NCI-H226 (cell line): ENCODE measurements around the gene RBFOX1.
A peak's percentile ranks its signal among the peaks of the same experiment; 100 is the strongest.

Experiments used
- DNase-seq: peaks from one replicate; pipeline ENCODE4 v3.0.0-alpha.2; 2015

RBFOX1 gene

DNA sequence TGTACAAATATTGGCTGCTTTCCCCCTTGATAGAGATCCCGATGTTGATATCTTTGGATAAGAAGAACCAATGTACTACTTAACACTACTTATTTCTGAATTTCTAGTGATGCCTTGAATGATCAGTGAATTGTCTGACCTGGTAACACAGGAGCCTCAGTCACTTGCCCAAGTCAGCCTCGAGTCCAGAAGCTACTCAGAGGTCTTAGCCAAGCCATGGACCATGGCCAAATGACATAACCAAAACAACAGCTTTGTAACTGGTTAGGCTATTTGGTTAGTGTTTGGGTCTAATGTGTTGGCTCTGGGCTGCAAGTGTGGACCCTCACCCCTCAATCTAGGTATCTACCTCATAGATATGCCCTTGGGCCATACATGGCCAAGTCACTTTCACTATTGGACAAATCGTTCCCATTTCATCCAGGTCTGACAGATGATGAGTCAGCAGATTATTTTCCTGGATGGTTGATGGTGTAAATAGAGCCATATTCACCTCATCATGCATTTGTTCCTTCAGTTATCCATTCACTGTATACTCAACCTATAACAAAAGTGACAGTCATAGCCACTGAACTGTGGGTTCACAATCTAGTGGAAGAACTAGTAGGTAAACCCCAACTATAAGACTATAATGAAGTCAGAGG lies 3.5 kb downstream of the RBFOX1 start:
- no peak for DNase-seq

DNA sequence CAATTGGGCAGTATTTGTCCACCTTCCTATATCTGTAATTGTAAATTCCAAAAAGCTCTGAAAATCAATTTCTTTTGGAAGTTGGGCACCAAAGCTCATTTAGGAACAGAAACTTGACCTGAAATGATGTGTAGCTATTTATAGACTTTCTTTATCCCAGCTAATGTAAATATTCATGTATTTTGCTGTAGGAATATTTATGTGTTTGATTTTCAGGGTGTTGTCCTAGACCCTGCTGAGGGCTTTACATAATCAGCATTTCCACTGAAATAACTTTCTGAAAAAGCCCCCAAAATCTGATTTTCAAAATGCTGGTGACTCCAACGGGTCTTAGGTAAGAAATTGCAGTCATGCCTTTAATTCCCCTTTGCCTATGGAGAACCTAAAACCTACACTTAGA lies 4.1 kb downstream of the RBFOX1 start:
- no peak for DNase-seq

DNA sequence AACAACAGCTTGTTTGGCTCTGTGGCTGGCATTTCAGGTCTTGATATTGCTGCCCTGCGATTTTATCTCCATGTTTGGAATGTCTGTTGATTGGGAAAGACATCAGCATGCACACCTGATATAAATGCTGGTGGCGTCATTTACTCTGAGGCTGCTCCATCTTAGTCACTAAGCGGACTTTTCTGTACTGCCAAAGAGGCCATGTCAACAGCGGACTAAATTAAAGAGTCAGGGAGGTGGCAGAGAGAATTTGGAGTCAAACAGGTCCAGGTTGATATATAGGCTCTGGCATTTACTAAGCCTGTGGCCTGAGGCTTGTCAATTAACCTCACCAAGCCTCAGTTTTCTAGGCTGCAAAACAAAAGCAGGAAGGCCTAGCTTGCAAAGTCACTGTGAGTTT lies 6.2 kb downstream of the RBFOX1 start:
- no peak for DNase-seq

DNA sequence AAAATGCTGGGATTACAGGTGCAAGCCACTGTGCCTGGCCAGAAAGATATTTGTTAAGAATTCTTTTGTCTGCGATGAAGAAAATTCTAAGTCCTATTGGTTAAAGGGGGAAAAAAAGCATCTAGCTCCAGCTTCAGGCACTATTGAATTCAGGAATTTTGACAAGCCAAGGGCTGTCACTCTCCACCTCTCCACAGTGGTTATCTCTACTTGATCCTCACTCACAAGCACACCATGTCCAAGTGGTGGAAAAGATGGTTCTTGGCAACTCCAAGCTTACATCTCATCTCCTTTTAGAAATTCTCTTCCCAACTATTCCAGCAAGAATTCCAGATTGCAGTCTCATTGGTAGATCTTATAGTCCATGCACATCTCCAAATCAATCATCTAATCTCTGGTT lies 7.1 kb downstream of the RBFOX1 start:
- no peak for DNase-seq

GRCh38 chr16:7340938-7341337 lies 8.3 kb downstream of the RBFOX1 start:
- no peak for DNase-seq

DNA sequence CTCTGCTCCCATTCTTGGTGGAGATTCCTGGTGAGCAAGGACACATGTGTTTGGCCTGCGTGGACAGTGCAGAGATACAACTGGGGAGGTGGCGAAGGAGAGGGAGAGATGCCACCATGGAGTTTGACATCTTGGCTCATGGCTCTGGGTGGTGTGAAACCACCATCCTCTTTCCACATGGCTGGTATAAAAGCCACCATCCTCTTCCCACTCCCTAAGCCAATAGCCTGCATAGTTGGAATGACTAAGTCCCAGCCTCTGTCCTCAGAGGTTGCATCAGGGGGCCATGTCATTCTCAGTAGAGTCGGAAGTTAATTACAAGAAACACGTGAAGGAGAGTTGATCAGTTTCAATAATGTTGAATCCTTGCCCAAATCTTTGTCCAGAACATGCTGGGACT lies 10.0 kb downstream of the RBFOX1 start:
- DNase-seq = no peak

- no peak for DNase-seq
Observed at GRCh38 chr16:7343243-7343642, 10.6 kb downstream of the RBFOX1 start.

- no peak for DNase-seq
Observed at GRCh38 chr16:7344830-7345780, 12.5 kb downstream of the RBFOX1 start.

DNA sequence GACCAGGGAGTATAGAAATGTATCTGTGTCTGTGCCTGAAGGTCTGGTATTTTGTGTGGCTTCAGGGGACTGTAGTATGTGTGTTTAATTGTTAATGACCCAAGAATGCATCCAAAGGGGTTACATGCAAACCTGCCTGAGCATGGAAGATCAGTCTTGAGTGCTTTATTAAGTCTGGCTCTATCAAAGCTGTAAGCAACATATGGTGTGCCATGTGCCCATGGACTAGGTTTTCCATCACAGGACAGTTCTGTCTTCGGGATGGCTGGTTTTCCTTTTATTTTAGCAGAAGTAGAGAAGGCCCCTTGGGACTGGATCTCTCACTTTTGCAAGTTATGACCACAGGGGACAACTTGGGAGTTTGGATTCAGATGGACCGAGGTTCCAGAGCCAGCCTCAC lies 18.2 kb downstream of the RBFOX1 start:
- no peak for DNase-seq

DNA sequence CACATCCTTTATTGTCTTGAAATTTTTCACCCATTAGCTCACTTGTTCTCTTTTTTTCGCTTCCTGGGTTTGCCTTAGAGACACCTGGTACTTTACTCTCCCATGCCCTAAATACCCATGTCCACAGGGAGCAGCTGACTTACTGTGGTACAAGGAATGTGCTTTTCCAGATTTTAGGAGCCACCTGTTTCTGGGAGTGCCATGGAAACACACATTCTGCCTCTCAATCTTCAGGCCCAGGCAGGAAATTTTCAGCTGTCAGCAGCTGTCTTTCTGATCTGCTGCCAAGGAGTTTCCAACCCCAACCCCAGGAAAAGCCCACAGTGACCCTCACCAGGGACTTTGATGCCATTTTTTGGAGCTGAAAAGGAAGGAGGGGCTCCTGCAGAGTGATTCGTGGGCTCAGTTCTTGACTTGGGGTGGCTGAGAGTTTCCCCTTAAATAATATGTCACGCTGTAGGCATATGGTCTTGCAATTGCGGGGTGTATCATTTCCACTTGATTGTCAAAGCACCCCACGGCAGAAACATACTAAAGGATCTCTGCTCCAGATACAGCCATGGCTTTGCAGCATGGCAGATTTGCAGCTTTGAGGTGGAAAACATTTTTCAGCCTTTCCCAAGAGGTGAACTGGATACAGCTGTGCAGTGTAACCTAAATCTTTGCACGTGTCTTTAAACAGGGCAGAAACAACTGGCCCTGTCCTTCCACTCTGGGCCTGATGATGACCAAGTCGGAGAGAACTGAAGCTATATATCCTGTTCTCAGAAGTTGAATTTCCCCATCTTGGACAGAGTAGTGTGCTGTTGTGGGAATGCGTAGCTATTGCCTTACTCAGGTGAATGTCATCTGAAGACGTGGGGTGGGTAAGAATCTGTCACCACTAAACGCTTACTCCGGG lies 19.2 kb downstream of the RBFOX1 start:
- DNase-seq = no peak

DNA sequence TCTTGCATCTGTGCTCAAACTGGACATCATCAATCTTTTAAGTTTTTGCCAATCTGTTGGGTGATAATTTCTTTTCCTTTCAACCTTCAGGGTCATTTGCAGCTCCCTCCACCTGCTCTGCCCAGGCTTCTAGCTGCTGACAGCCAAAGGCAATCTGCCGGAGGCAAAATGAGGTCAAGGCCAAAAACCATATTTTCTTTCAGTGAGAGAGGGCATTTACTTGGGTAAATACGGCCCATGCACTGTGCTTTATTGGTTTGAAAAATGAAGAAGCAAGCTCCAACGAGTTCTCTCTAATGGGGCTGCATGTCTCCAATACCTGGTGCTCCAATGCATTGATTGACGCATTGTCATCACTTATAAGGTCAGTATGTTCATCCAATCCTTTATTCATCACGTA lies 23.1 kb downstream of the RBFOX1 start:
- no peak for DNase-seq

DNA sequence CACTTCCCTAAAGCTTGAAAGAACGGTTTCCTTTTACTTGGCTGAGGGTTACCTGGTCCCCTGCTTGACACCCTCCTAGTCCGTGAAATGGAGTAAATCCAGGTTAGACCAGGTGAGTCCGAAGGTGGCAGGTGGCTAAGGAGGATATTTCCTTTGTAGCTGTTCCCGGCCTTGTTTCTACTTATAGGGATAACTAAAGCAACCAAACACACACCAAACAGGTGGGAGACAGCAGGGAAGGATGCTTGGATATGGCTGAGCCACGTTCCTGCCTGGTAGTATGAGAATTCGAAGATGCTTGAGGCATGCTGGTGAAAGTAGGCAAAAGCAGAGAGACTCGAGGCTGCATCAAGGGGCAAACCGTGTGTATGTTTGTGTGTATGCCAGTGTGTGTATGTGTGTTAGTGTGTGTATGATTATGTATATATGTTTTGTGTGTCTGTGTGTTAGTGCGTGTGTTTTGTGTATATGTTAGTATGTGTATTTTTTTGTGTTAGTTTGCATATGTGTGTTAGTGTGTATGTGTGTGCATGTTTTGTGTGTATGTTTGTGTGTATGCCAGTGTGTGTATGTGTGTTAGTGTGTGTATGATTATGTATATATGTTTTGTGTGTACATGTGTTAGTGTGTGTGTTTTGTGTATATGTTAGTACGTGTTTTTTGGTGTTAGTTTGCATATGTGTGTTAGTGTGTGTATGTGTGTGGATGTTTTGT lies 28.9 kb downstream of the RBFOX1 start:
- no peak for DNase-seq

DNA sequence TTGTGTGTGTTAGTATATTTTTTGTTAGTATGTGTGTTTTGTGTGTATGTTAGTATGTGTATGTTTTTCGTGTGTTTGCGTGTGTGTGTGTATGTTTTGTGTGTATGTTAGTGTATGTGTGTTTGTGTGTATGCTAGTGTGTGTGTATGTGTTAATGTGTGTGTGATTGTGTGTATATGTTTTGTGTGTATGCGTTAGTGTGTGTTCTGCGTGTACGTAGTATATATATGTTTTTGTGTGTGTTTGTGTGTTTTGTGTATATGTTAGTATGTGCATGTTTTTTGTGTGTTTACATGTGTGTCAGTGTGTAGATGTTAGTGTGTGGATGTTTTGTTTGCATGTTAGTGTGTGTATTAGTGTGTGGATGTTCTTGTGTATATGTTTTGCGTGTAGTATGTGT lies 29.6 kb downstream of the RBFOX1 start:
- no peak for DNase-seq

DNA sequence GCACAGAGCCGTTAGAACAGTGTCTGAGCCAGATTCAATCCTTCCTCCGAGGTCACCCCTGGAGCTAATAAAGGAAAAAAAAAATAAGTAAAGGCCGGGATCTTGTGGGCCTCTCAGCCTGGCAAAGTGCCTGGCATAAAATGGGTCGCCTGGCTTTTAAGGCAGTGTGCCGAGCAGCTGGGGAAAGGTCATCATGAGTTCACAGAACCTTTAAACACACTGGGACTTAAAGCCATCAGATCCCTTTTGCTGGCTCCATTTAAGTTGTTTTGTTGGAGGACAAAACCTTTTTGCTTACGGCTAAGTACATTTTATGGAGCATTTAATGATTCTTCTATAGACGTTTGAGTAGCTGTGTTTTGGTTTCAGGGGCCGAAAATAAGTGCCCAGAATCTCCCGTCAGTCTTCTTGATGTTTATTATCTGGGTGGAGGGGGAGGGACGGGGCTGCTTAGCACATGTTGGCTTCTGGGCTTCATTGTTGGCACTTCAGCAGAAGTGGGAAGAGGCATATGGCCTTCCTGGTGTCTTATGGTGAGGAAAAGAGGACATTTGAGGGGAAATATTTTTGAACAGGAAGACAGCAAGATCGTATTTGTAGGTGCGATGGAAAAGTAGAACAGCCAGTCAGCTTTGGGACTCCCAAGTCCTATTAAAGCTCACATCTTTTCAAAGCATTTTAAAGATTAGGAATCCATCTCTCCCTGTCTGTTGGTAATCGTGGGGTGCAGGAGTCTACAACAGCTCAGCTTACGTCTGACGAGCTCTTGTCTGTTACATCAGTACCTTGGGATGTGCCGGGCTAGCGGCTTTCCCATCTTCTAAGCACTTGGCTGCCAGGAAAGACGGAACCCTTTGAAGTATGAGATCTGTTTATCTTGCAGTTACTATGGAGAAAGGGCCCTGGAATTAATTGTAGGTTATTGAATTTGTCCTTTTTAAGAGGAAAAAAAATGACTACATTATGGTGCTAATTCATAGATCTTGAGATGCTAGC lies 31.1 kb downstream of the RBFOX1 start:
- DNase-seq = no peak

- DNase-seq = no peak
Observed at GRCh38 chr16:7366041-7366440, 33.4 kb downstream of the RBFOX1 start.

GRCh38 chr16:7366993-7367880 lies 34.6 kb downstream of the RBFOX1 start:
- no peak for DNase-seq

GRCh38 chr16:7369204-7369603 lies 36.6 kb downstream of the RBFOX1 start:
- DNase-seq = no peak

DNA sequence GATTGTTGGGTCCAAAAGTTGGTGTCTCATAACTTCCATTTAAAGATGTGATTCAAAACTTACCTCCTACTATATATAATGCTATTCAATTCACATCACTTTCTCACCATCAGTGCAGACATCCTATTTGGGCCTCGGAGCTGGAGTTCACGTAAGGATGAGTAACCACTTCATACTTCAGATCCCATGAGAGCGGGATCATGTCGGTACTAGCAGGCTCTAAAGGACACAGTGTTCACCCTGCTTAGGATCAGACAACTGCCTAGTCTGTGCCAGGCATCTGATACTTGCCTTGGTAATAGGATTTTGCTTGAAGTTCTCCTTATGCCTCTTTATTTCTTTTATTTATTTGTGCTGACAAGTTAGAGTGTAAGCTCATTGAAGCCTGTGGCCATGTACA lies 39.5 kb downstream of the RBFOX1 start:
- no peak for DNase-seq

DNA sequence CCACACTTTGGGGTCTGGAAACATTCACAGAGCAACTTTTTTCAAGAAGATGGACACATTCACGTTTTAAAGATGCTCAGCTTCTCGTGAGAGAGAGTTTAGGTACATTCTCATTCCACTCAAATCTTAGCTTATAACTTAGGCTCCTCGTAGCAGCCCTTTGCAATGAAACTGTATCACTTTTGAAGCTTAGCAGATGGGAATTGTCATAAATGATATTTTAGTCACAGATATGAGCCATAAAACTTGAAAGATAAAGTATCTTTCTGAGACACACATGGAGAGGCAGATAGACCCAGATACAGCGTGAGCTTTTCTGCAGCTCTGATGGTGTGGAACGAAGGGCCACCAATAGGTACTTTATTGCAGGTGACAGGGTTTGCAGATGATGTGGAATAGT lies 41.1 kb downstream of the RBFOX1 start:
- no peak for DNase-seq

DNA sequence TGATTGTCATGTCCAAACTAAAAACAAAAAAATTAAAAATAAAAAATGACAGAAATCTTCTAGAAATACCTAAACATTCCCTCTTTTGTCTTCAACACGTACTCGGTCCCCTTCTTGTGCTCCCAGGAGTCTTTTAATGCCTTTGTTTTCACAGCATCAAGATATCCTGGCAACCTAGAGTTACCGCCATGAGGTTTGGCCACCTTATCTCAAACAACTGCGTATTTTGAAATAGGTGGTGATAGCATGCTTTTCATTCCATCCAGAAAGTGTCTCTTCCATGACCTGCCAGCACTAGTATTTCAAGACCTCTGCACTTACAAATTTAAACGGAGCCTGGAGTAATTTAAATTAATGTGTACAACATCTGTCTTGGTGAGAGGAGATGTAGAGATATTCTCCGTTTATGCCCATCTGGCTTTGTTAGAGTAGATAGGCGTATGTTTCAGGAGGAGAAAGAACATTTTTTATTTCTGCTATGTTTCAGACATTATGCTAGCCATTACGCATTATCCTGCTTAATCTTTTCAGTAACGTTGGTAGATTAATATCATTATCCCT lies 42.0 kb downstream of the RBFOX1 start:
- DNase-seq = peak; percentile 17
